Upper lobe of left lung (tissue), 6 donors: ENCODE data around the gene SMYD3. TPM values are rescaled to one million over a fixed set of nuclear protein-coding genes. Genes with fewer than 3 reads are reported as not detected.

Experiments
- ATAC-seq, 2 donors: fragments of 200-7000 bp; cut with Tn5 transposase; one replicate each; pipeline ENCODE4 v1.9.1; 2022; ENCODE audit warnings: mild to moderate bottlenecking in 2 of 2, moderate library complexity in 2 of 2; ENCODE audit not compliant: low FRiP score in 2 of 2
- DNase-seq, 2 donors: peaks; one replicate each; pipeline ENCODE4 v3.0.0-alpha.2; 2019 to 2020
- H3K27ac ChIP-seq, 4 donors: fragments of 200-600 bp; sonication (generic); one replicate each; pipeline ENCODE4 v1.5.1; 2016 to 2019
- H3K27me3 ChIP-seq, 4 donors: fragments of 200-600 bp; sonication (generic); one replicate each; pipeline ENCODE4 v1.5.1; 2017 to 2019
- H3K36me3 ChIP-seq, 4 donors: fragments of 200-600 bp; sonication (generic); one replicate each; pipeline ENCODE4 v1.5.1; 2016 to 2019
- H3K4me1 ChIP-seq, 4 donors: fragments of 200-600 bp; sonication (generic); one replicate each; pipeline ENCODE4 v1.5.1; 2018 to 2019
- H3K4me3 ChIP-seq, 4 donors: fragments of 200-600 bp; sonication (generic); one replicate each; pipeline ENCODE4 v1.5.1; 2017 to 2019; ENCODE audit warnings: mild to moderate bottlenecking in 2 of 4, moderate library complexity in 1 of 4
- H3K9me3 ChIP-seq, 4 donors: fragments of 200-600 bp; sonication (generic); one replicate each; pipeline ENCODE4 v1.5.1; 2018 to 2019
- EP300 ChIP-seq, 4 donors: sonication (generic); formaldehyde crosslinking; IDR thresholded peaks; one replicate each; pipeline ENCODE4 v1.5.1; 2017; ENCODE audit warnings: antibody characterized with exemption in 4 of 4, control low read depth in 2 of 4
- POLR2A ChIP-seq, 4 donors: fragments of 450-650 bp; IDR thresholded peaks; one replicate each; pipeline ENCODE4 v1.5.1; 2016 to 2017; ENCODE audit warnings: antibody characterized with exemption in 4 of 4, mild to moderate bottlenecking in 2 of 4
- POLR2AphosphoS5 ChIP-seq, 2 donors: sonication (generic); formaldehyde crosslinking; IDR thresholded peaks; one replicate each; pipeline ENCODE4 v1.5.1; 2017; ENCODE audit warnings: antibody characterized with exemption in 2 of 2
- WGBS, 2 donors: methylation state at CpG; one replicate each; pipeline ENCODE4 v1.1.5; 2017 to 2018; 5-methylcytosine and 5-hydroxymethylcytosine counted together
- total RNA-seq, 6 donors: library from RNA; depleted of rRNA in 4 of 6; stranded (reverse); fragments of >200 nt in 4 of 6; gene quantifications; one replicate each; pipeline versions ENCODE4 v1.1.0 to v1.2.1, GENCODE V29; 2016 to 2021
- TF ChIP-seq, protein P1 (sequence below), 6 experiments: fragments of 450-650 bp in 4 of 6; fragments of 200-600 bp in 2 of 6; sonication (generic) in 2 of 6; IDR thresholded peaks; one replicate each; pipeline ENCODE4 v1.5.1; 2016 to 2019; ENCODE audit warnings: antibody characterized with exemption in 6 of 6
- donor health status: DM: no; HTN: no; CAD: no; lungs with moderate emphysema.
- donor health status: DM: no; HTN: yes; CAD: no; lungs with severe emphysema.

Gene SMYD3
- total RNA-seq, 6 donors from 2014 or later = 22.7 to 109 (median 34.0) TPM

DNA sequence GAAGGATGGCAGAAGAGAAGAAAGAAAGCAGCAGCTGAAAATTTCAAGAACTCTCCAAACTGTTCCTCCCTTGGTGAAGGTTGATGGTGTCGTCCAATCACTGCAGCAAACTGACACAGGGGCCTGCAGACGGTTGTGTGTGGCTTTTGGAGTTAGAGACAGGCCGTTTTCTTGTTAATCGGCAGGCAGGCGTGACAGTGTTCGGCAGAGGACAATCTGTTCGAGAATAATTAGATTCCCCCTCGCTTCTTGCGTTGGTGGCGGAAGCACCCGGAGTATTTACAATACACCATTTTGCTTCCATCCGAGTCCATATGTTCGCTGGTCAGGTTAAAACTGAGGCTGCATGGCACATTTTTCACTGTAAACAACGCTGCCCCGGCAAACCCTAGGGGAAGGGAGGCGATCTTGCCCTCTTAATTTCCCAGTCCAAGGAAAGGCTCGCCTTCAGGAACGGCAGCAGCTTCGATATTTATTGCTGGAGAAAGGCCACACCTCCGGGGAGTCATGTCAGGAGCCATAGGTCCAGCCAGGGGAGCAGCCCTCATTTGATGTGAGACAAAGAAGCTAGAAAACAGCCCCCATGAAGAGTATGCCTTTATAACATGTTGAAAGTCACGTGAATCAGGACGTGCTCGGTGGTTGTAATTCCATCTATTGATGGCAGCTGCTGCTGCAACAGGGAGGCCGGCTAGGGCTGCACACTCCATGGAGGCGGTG, 360.1 kb downstream of the SMYD3 start:
- Histone ChIP-seq H3K36me3 (no peaks in the 10 kb centered on the region), H3K4me3 (no peak overlapping the region), H3K4me1 (peaks cover under 1 to 4% (median 3%) of the 10 kb centered on the region in 4 donors), H3K27ac (no peak overlapping the region), H3K27me3 (no peaks in the 10 kb centered on the region), H3K9me3 (peaks cover 0 to 9% (median 3%) of the 10 kb centered on the region in 4 donors)
- WGBS, 2 donors = 94 to 96% methylated on average over 24 to 25 of the region's 25 CpGs
- TF ChIP-seq, protein P1, sequence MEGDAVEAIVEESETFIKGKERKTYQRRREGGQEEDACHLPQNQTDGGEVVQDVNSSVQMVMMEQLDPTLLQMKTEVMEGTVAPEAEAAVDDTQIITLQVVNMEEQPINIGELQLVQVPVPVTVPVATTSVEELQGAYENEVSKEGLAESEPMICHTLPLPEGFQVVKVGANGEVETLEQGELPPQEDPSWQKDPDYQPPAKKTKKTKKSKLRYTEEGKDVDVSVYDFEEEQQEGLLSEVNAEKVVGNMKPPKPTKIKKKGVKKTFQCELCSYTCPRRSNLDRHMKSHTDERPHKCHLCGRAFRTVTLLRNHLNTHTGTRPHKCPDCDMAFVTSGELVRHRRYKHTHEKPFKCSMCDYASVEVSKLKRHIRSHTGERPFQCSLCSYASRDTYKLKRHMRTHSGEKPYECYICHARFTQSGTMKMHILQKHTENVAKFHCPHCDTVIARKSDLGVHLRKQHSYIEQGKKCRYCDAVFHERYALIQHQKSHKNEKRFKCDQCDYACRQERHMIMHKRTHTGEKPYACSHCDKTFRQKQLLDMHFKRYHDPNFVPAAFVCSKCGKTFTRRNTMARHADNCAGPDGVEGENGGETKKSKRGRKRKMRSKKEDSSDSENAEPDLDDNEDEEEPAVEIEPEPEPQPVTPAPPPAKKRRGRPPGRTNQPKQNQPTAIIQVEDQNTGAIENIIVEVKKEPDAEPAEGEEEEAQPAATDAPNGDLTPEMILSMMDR (IDR thresholded peaks at IDR 0.05) = no peak
- TF ChIP-seq POLR2AphosphoS5 (IDR thresholded peaks at IDR 0.05) (no peak), POLR2A (IDR thresholded peaks at IDR 0.05) (no peak), EP300 (IDR thresholded peaks at IDR 0.05) (no peak)
- ATAC-seq = no peak
- no peak for DNase-seq

DNA sequence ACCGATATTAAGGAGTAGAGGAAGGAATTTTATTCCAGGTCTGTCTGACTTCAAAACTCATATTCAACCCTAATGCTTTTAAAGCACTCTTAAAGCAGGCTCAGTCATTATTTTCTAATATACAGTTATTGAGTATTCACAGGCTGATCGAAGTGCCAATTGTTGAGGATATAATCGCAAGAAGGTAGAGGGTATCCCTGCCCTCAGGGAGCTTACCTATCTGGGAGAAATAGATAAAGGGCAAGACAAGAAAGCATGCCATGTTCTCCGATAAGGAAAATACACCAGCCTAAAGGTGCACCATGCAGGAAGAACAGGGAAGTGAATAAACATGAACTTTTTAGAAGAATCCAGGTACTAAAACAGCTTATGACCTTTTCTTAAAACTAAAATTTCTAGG, 361.2 kb downstream of the SMYD3 start:
- WGBS, 2 donors = 91 to 92% methylated on average over 4 of the region's 4 CpGs
- no peak overlapping the region for H3K27ac ChIP-seq
- H3K36me3 ChIP-seq = no peaks in the 10 kb centered on the region
- ATAC-seq (no peak), DNase-seq (no peak)
- no peak overlapping the region for H3K4me3 ChIP-seq
- H3K9me3 ChIP-seq = peaks cover 0 to 9% (median 3%) of the 10 kb centered on the region in 4 donors
- no peaks in the 10 kb centered on the region for H3K4me1 ChIP-seq
- TF ChIP-seq, protein P1 (IDR thresholded peaks at IDR 0.05) = no peak
- TF ChIP-seq EP300 (IDR thresholded peaks at IDR 0.05) (no peak), POLR2AphosphoS5 (IDR thresholded peaks at IDR 0.05) (no peak), POLR2A (IDR thresholded peaks at IDR 0.05) (no peak)
- H3K27me3 ChIP-seq = no peaks in the 10 kb centered on the region

DNA sequence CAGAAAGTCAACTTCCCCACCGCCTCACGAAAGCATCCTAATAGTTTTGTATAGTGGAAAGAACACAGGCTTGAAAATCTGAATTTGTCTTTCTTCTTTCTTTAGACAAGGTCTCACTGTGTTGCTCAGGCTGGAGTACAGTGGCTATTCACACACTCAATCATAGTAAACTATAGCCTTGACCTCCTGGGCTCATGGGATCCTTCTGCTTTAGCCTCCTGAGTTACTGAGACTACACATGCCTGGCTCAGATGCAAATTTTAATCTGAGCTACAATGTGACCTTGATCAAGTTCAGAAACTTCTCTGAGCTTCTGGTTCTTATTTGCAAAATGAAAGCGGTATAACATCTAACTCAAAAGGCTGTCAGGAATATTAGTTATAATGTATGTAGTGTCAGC, 362.1 kb downstream of the SMYD3 start:
- TF ChIP-seq, protein P1 (IDR thresholded peaks at IDR 0.05) = no peak
- TF ChIP-seq POLR2A (IDR thresholded peaks at IDR 0.05) (no peak), POLR2AphosphoS5 (IDR thresholded peaks at IDR 0.05) (no peak), EP300 (IDR thresholded peaks at IDR 0.05) (no peak)
- Histone ChIP-seq H3K4me3 (no peak overlapping the region), H3K36me3 (no peaks in the 10 kb centered on the region), H3K4me1 (no peaks in the 10 kb centered on the region), H3K27me3 (no peaks in the 10 kb centered on the region), H3K9me3 (peaks cover 0 to 9% (median 3%) of the 10 kb centered on the region in 4 donors), H3K27ac (no peak overlapping the region)
- WGBS, 2 donors = 95 to 100% methylated on average over 3 of the region's 3 CpGs
- DNase-seq (no peak), ATAC-seq (no peak)

DNA sequence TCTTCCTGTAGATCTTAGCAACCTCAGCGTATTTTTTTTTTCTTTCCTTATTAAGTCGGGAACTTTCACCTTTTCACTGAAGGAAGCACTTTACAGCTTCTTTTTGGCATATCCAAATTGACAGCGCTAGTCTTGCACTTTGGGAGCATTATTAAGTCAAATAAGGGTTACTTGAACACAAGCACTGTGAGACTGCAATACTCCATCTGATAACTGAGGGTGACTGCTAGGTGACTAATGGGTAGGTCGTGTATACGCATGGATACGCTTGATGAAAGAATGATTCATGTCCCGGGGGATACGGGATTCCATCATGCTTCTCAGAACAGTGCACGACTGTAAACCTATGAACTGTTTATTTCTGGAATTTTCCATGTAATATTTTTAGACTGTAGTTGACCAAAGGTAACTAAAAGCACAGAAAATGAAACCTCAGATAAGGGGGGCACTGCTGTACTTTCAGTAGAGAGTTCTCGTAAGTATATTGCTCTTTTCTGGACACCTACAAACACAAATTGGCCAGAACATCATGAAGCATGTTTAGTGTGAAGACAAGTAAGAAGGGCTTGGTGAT, 364.7 kb downstream of the SMYD3 start:
- peaks cover 0 to 2% (median 0%) of the 10 kb centered on the region in 4 donors for H3K9me3 ChIP-seq
- no peaks in the 10 kb centered on the region for H3K36me3 ChIP-seq
- DNase-seq (no peak), ATAC-seq (peak in 1 of 2 donors; percentile 86)
- TF ChIP-seq, protein P1 (IDR thresholded peaks at IDR 0.05) = no peak
- no peak for TF ChIP-seq POLR2AphosphoS5 (IDR thresholded peaks at IDR 0.05)
- TF ChIP-seq POLR2A (IDR thresholded peaks at IDR 0.05) = no peak
- no peak for TF ChIP-seq EP300 (IDR thresholded peaks at IDR 0.05)
- H3K4me1 ChIP-seq = no peaks in the 10 kb centered on the region
- no peaks in the 10 kb centered on the region for H3K27me3 ChIP-seq
- H3K4me3 ChIP-seq = no peak overlapping the region
- H3K27ac ChIP-seq = no peak overlapping the region
- WGBS, 2 donors = 88% methylated on average over 10 of the region's 10 CpGs
